Frontal cortex (tissue), 4 donors: ENCODE data around the gene ABCB6. TPM values are rescaled to one million over a fixed set of nuclear protein-coding genes. Genes with fewer than 3 reads are reported as not detected.
"Not testable (repeated sequence)": the region's sequence is repeated elsewhere in the genome, so short reads cannot be mapped to it uniquely, and the experiment has no call there.

Experiments used
- DNase-seq, 2 donors: peaks; one replicate each; pipeline ENCODE4 v3.0.0; 2012; ENCODE audit warnings: low spot score in 2 of 2
- FAIRE-seq: peaks from 2 replicates; lab custom pipeline; 2012; peaks lifted over from hg19 to GRCh38; lab: Jason Lieb, UNC
- total RNA-seq: library from RNA; depleted of rRNA; stranded (reverse); fragments of >200 nt; gene quantifications from one replicate; pipeline ENCODE4 v1.2.3, GENCODE V29; 2014
- donor health status: control.
- donor health status: control.
- donor health status: control.

The ABCB6 gene
- total RNA-seq, 1 donor from 2014 or later: 28.1 TPM

GRCh38 chr2:219215871-219216534 lies 2.8 kb downstream of the ABCB6 start:
- FAIRE-seq (no peak), DNase-seq (no peak)

GRCh38 chr2:219214786-219215185 lies 4.0 kb downstream of the ABCB6 start:
- FAIRE-seq (no peak), DNase-seq (no peak)

GRCh38 chr2:219214141-219214540 lies 4.6 kb downstream of the ABCB6 start:
- no peak for DNase-seq
- no peak for FAIRE-seq

GRCh38 chr2:219213486-219214071 lies 5.2 kb downstream of the ABCB6 start:
- FAIRE-seq (no peak), DNase-seq (no peak)

- DNase-seq (no peak), FAIRE-seq (no peak)
Measured at GRCh38 chr2:219213026-219213415, 5.7 kb downstream of the ABCB6 start.

GRCh38 chr2:219210886-219211362 lies 7.8 kb downstream of the ABCB6 start:
- FAIRE-seq (no peak), DNase-seq (no peak)

- FAIRE-seq: no peak
- no peak for DNase-seq
Measured at GRCh38 chr2:219210196-219210885, 8.4 kb downstream of the ABCB6 start.

- DNase-seq (no peak), FAIRE-seq (no peak)
Measured at GRCh38 chr2:219209236-219210195, 9.2 kb downstream of the ABCB6 start.

GRCh38 chr2:219207884-219208740 lies 10.6 kb downstream of the ABCB6 start:
- FAIRE-seq: no peak
- DNase-seq: no peak

GRCh38 chr2:219207134-219207883 lies 11.4 kb downstream of the ABCB6 start:
- FAIRE-seq (no peak), DNase-seq (no peak)

GRCh38 chr2:219206328-219207133 lies 12.2 kb downstream of the ABCB6 start, which contains the start of gene ZFAND2B:
TSS of gene ZFAND2B (plus strand) at chr2:219206782. CDS start at chr2:219206988, 206 bp downstream.
- DNase-seq (peak; percentile 99), FAIRE-seq (no peak)

GRCh38 chr2:219205981-219206327 lies 12.8 kb downstream of the ABCB6 start:
- DNase-seq (no peak), FAIRE-seq (no peak)

GRCh38 chr2:219205165-219205538 lies 13.6 kb downstream of the ABCB6 start:
- DNase-seq: no peak
- FAIRE-seq: no peak

GRCh38 chr2:219204425-219205164 lies 14.2 kb downstream of the ABCB6 start:
- DNase-seq (no peak), FAIRE-seq (no peak)

GRCh38 chr2:219201331-219201730 lies 17.4 kb downstream of the ABCB6 start:
- FAIRE-seq, DNase-seq: not testable (repeated sequence)

GRCh38 chr2:219200502-219201326 lies 18.0 kb downstream of the ABCB6 start:
- DNase-seq, FAIRE-seq: not testable (repeated sequence)
